A549 (cell line): Measurements from ENCODE around the gene ANO3. TPM values are rescaled to one million over a fixed set of nuclear protein-coding genes. Genes with fewer than 3 reads are reported as not detected.

Experiments
- ATAC-seq, 2 experiments: fragments of 200-7000 bp in 1 of 2; fragments of >200 bp in 1 of 2; cut with Nextera tagmentation in 1 of 2; cut with Tn5 transposase in 1 of 2; 3 replicates each; pipeline versions ENCODE4 v1.8.0 to v1.9.1; 2018 to 2020; ENCODE audit warnings: mild to moderate bottlenecking in 1 of 2, moderate library complexity in 1 of 2
- CTCF ChIA-PET: fragments of 300-600 bp; sonication (Branson Sonifier 250); formaldehyde crosslinking; extraction: SDS; loops from one replicate; lab custom pipeline; 2021; ENCODE audit warnings: antibody characterized with exemption, inconsistent platforms; lab: Yijun Ruan, JAX
- POLR2A ChIA-PET: fragments of 350-600 bp; formaldehyde crosslinking; extraction: SDS; loops from one replicate; lab custom pipeline; 2021; ENCODE audit warnings: antibody characterized with exemption, inconsistent platforms; lab: Yijun Ruan, JAX
- DNase-seq, 2 experiments: peaks; one replicate each; pipeline versions ENCODE4 v3.0.0 to v3.0.0-alpha.2; 2011 to 2016; ENCODE audit warnings: low read depth in 1 of 2, low spot score in 1 of 2
- FAIRE-seq: peaks from 2 replicates; lab custom pipeline; 2011; peaks lifted over from hg19 to GRCh38; lab: Jason Lieb, UNC
- H3K27ac ChIP-seq, 2 experiments: fragments of >200 bp; sonication (Bioruptor Twin); formaldehyde crosslinking; 3 replicates each; pipeline ENCODE4 v1.5.1; 2016 to 2017
- H3K4me1 ChIP-seq: fragments of >200 bp; sonication (Bioruptor Twin); formaldehyde crosslinking; 3 replicates; pipeline ENCODE4 v1.6.1; 2016
- H3K4me2 ChIP-seq: fragments of >200 bp; sonication (Bioruptor Twin); formaldehyde crosslinking; 3 replicates; pipeline ENCODE4 v1.6.1; 2016
- H3K4me3 ChIP-seq: fragments of >200 bp; sonication (Bioruptor Twin); formaldehyde crosslinking; 3 replicates; pipeline ENCODE4 v1.5.1; 2016
- H3K9me3 ChIP-seq: fragments of >200 bp; sonication (Bioruptor Twin); formaldehyde crosslinking; 3 replicates; pipeline ENCODE4 v1.6.1; 2016
- CBX2 ChIP-seq: fragments of 200-600 bp; sonication (generic); IDR thresholded peaks from 2 replicates; pipeline ENCODE4 v1.6.1; 2016; ENCODE audit warnings: low read depth, mild to moderate bottlenecking, borderline replicate concordance
- CEBPB ChIP-seq, 2 experiments: fragments of >200 bp in 1 of 2; sonication (Bioruptor Twin) in 1 of 2; formaldehyde crosslinking in 1 of 2; IDR thresholded peaks; 2 replicates each; pipeline ENCODE4 v1.6.1; 2012 to 2016
- CHD2 ChIP-seq: fragments of 150-350 bp; IDR thresholded peaks from 2 replicates; pipeline ENCODE4 v1.6.1; 2014; ENCODE audit warnings: low read length; ENCODE audit not compliant: partially characterized antibody
- EHF ChIP-seq: fragments of 250-450 bp; sonication (Bioruptor Pico); IDR thresholded peaks from 2 replicates; pipeline ENCODE4 v1.5.0; 2020; ENCODE audit warnings: mild to moderate bottlenecking
- EHMT2 ChIP-seq: fragments of 200-600 bp; sonication (generic); IDR thresholded peaks from 2 replicates; pipeline ENCODE4 v1.6.1; 2016; ENCODE audit warnings: antibody characterized with exemption, low read depth, mild to moderate bottlenecking, moderate library complexity
- ESRRA ChIP-seq: fragments of 150-350 bp; IDR thresholded peaks from 2 replicates; pipeline ENCODE4 v1.6.1; 2014; ENCODE audit warnings: mild to moderate bottlenecking, low read length, borderline replicate concordance
- GATA3 ChIP-seq: IDR thresholded peaks from 2 replicates; pipeline ENCODE4 v1.6.1; 2012; ENCODE audit warnings: borderline replicate concordance
- HEYL ChIP-seq: fragments of 250-450 bp; sonication (Bioruptor Pico); IDR thresholded peaks from 2 replicates; pipeline ENCODE4 v1.8.0; 2021; ENCODE audit warnings: mild to moderate bottlenecking, moderate library complexity
- HOXA7 ChIP-seq: fragments of 250-450 bp; sonication (Bioruptor Pico); IDR thresholded peaks from 2 replicates; pipeline ENCODE4 v1.5.0; 2020; ENCODE audit warnings: mild to moderate bottlenecking, moderate library complexity
- JUN ChIP-seq, 2 experiments: fragments of >200 bp; sonication (Bioruptor Twin); formaldehyde crosslinking; IDR thresholded peaks; 2 replicates in 1 of 2; 3 replicates in 1 of 2; pipeline ENCODE4 v1.6.1; 2016 to 2017
- KDM1A ChIP-seq: fragments of 200-600 bp; sonication (generic); IDR thresholded peaks from 2 replicates; pipeline ENCODE4 v1.6.1; 2016; ENCODE audit warnings: low read depth, mild to moderate bottlenecking
- KDM5A ChIP-seq: fragments of 200-600 bp; sonication (generic); IDR thresholded peaks from 2 replicates; pipeline ENCODE4 v1.6.1; 2016; ENCODE audit warnings: antibody characterized with exemption, mild to moderate bottlenecking
- MYC ChIP-seq: IDR thresholded peaks from 2 replicates; pipeline ENCODE4 v1.6.1; 2012; ENCODE audit warnings: mild to moderate bottlenecking, inconsistent platforms, low read length, improper control_type of control experiment, borderline replicate concordance
- NFE2L2 ChIP-seq: fragments of 150-350 bp; conservative IDR thresholded peaks from 2 replicates; pipeline ENCODE4 v1.6.1; 2014; ENCODE audit warnings: low read length
- NPAS2 ChIP-seq: fragments of 250-450 bp; sonication (Bioruptor Pico); IDR thresholded peaks from 2 replicates; pipeline ENCODE4 v1.8.0; 2022; ENCODE audit warnings: mild to moderate bottlenecking, moderate library complexity, borderline replicate concordance
- POLR2AphosphoS2 ChIP-seq: conservative IDR thresholded peaks from 2 replicates; pipeline ENCODE4 v1.6.1; 2012; ENCODE audit warnings: low read length, improper control_type of control experiment, inconsistent platforms
- RNF2 ChIP-seq: fragments of 200-600 bp; sonication (generic); IDR thresholded peaks from 2 replicates; pipeline ENCODE4 v1.6.1; 2016; ENCODE audit warnings: low read depth, mild to moderate bottlenecking, antibody characterized with exemption, moderate library complexity, borderline replicate concordance
- SREBF2 ChIP-seq: fragments of 450-650 bp; IDR thresholded peaks from 2 replicates; pipeline ENCODE4 v1.6.1; 2014; ENCODE audit warnings: mild to moderate bottlenecking, moderate library complexity
- ZC3H11A ChIP-seq: fragments of 450-650 bp; IDR thresholded peaks from 2 replicates; pipeline ENCODE4 v1.6.1; 2014; ENCODE audit warnings: antibody characterized with exemption, mild to moderate bottlenecking
- ZSCAN20 ChIP-seq: fragments of 250-450 bp; sonication (Bioruptor Pico); IDR thresholded peaks from 2 replicates; pipeline ENCODE4 v1.8.0; 2022; ENCODE audit warnings: mild to moderate bottlenecking, moderate library complexity
- WGBS: methylation state at CpG from one replicate; pipeline ENCODE4 v1.1.6; 2017; ENCODE audit errors: missing lambda C conversion rate; 5-methylcytosine and 5-hydroxymethylcytosine counted together
- polyA plus RNA-seq, 4 experiments: library from polyadenylated mRNA; depleted of rRNA in 3 of 4; stranded (reverse); fragments of >200 nt; fragmentation: RNase III in 1 of 4; extraction: RNeasy Plus Mini Kit Qiagen cat#74134 plus additional on column Dnase treatment in 1 of 4; gene quantifications; 2 replicates in 3 of 4; 3 replicates in 1 of 4; pipeline ENCODE4 v1.2.3, GENCODE V29; 2011 to 2017
- TF ChIP-seq, protein P1 (sequence below): fragments of >200 bp; sonication (Bioruptor Twin); formaldehyde crosslinking; IDR thresholded peaks from 3 replicates; pipeline ENCODE4 v1.6.1; 2016
- TF ChIP-seq, protein P2 (sequence below): fragments of 450-650 bp; IDR thresholded peaks from 2 replicates; pipeline ENCODE4 v1.6.1; 2014; ENCODE audit warnings: antibody characterized with exemption

ANO3 gene
- polyA plus RNA-seq, 2 of the 4 experiments (the other 2 are of a cell fraction): not detected

GRCh38 chr11:26353010-26353409 is 21.1 kb downstream of the ANO3 start (continued):
- TF ChIP-seq SREBF2: no peak

GRCh38 chr11:26359055-26359454 is 27.1 kb downstream of the ANO3 start:
- Histone ChIP-seq H3K9me3 (no peaks in the 10 kb centered on the region), H3K4me2 (no peak overlapping the region), H3K4me1 (no peaks in the 10 kb centered on the region), H3K4me3 (no peak overlapping the region), H3K27ac (no peak overlapping the region)
- FAIRE-seq (no peak), DNase-seq (no peak), ATAC-seq (no peak)
- TF ChIP-seq HEYL (no peak), HOXA7 (CRISPR knock-in tag) (no peak), KDM1A (no peak), CBX2 (no peak), ZSCAN20 (CRISPR knock-in tag) (no peak), EHF (CRISPR knock-in tag) (no peak), SREBF2 (no peak), MYC (no peak), KDM5A (no peak), CHD2 (no peak), NPAS2 (CRISPR knock-in tag) (no peak), GATA3 (no peak), JUN (IDR thresholded peaks at IDR 0.05) (no peak), EHMT2 (no peak)
- TF ChIP-seq, protein P1, sequence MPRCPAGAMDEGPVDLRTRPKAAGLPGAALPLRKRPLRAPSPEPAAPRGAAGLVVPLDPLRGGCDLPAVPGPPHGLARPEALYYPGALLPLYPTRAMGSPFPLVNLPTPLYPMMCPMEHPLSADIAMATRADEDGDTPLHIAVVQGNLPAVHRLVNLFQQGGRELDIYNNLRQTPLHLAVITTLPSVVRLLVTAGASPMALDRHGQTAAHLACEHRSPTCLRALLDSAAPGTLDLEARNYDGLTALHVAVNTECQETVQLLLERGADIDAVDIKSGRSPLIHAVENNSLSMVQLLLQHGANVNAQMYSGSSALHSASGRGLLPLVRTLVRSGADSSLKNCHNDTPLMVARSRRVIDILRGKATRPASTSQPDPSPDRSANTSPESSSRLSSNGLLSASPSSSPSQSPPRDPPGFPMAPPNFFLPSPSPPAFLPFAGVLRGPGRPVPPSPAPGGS: no peak
- TF ChIP-seq, protein P2, sequence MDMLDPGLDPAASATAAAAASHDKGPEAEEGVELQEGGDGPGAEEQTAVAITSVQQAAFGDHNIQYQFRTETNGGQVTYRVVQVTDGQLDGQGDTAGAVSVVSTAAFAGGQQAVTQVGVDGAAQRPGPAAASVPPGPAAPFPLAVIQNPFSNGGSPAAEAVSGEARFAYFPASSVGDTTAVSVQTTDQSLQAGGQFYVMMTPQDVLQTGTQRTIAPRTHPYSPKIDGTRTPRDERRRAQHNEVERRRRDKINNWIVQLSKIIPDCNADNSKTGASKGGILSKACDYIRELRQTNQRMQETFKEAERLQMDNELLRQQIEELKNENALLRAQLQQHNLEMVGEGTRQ: no peak
- ChIA-PET POLR2A (no interaction called here), CTCF (no interaction called here)

DNA sequence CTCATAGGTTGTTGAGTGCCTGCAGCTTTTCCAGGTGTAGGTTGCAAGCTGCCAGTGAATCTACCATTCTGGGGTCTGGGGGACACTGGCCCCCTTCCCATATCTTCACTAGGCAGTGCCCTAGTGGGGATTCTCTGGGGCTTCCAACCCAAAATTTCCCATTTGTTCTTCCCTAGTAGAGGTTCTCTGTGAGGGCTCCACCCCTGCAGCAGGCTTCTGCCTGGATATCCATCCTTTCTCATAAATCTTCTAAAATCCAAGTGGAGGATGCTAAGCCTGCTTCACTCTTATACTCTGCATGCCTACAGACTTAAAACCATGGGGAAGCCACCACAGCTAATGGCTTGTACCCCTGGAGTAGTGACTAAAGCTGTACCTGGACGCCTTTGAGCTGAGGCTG is 33.4 kb downstream of the ANO3 start:
- DNase-seq: no peak
- CTCF ChIA-PET: no interaction called here
- H3K4me1 ChIP-seq: no peaks in the 10 kb centered on the region
- H3K4me3 ChIP-seq: no peak overlapping the region
- TF ChIP-seq POLR2AphosphoS2: no peak
- TF ChIP-seq ESRRA: no peak
- TF ChIP-seq ZC3H11A: no peak
- TF ChIP-seq NPAS2 (CRISPR knock-in tag): no peak
- TF ChIP-seq KDM5A: no peak
- TF ChIP-seq, all 56 proteins: peak for 0
- no peak for FAIRE-seq
- no peak overlapping the region for H3K4me2 ChIP-seq
- WGBS: 22% methylated on average over 1 of the region's 1 CpG
- H3K27ac ChIP-seq: no peak overlapping the region
- ATAC-seq: no peak
- H3K9me3 ChIP-seq: 0 out of 3 replicates have a peak, but pooled peaks cover 5% of the 10 kb centered on the region
- POLR2A ChIA-PET: no interaction called here

- no peak overlapping the region for H3K4me3 ChIP-seq
- no peak for TF ChIP-seq NFE2L2
- no peak for TF ChIP-seq GATA3
- TF ChIP-seq RNF2: no peak
- TF ChIP-seq CEBPB (IDR thresholded peaks at IDR 0.05): no peak
- no peak for TF ChIP-seq ZSCAN20 (CRISPR knock-in tag)
- no peaks in the 10 kb centered on the region for H3K4me1 ChIP-seq
- H3K4me2 ChIP-seq: no peak overlapping the region
- no peaks in the 10 kb centered on the region; the same call in 2 of the 3 replicates for H3K9me3 ChIP-seq
- 0% methylated on average over 1 of the region's 1 CpG for WGBS
- DNase-seq: no peak
- H3K27ac ChIP-seq: no peak overlapping the region
- ATAC-seq: no peak
- ChIA-PET CTCF (no interaction called here), POLR2A (no interaction called here)
- no peak for FAIRE-seq
Measured at GRCh38 chr11:26377619-26378018, 45.7 kb downstream of the ANO3 start.
